H4 (cell line): ENCODE results near the gene RABEP2. TPM values are rescaled to one million over a fixed set of nuclear protein-coding genes. Genes with fewer than 3 reads are reported as not detected.
"Not testable (repeated sequence)": the region's sequence is repeated elsewhere in the genome, so short reads cannot be mapped to it uniquely, and the experiment has no call there.

Experiments used
- DNase-seq: peaks from one replicate; pipeline ENCODE4 v3.0.0-alpha.2; 2015; ENCODE audit warnings: low spot score
- total RNA-seq: library from RNA; depleted of rRNA; stranded (reverse); fragments of >200 nt; shearing (Covaris generic); gene quantifications from 2 replicates; pipeline ENCODE4 v1.2.3, GENCODE V29; 2014

RABEP2 gene
- total RNA-seq, 1 experiment from 2014 or later: 13.7 TPM

- no peak for DNase-seq
Measured at GRCh38 chr16:28879261-28879840, 45.7 kb downstream of the RABEP2 start.

DNA sequence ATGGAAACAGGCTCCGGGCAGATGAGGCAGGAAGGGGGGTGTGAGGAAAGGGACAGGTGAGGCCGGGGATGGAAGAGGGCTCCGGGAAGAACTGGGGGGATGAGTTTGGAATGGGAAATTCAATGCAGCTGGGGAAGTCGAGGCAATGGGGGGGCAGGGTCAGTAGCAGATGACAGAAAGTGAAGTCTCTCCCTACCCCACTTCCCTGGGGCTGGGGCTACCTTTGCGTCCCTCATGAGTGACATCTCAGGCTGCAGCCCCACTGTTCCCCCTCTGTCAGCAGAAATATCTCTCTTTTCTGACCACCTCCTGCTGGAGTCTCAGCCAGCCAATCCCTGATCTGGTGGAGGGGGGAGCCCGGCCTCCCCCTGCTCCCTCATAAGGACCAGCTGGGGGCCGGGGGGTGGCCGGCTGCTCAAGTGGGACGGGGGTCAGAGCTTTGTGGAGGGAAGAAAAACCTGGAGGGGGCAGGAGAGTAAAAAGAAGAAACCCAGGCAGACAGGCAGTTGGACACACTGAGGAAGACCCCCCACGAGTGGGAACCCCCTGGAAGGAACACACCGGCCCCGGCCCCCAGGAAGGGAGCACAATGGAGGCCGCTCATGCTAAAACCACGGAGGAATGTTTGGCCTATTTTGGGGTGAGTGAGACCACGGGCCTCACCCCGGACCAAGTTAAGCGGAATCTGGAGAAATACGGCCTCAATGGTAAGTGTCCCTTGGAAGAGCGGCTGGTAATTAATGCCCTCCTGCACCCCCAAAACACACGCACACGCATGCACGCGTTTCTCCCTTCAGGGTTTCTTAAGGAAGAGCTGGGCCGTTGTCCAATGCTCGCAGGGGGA, 46.7 kb downstream of the RABEP2 start, which contains the start of gene ATP2A1:
Gene ATP2A1, plus strand, starts transcription at position 406 of the 844 bp plus-strand sequence. Its CDS starts 184 bp downstream, at position 590.
- DNase-seq: no peak

DNA sequence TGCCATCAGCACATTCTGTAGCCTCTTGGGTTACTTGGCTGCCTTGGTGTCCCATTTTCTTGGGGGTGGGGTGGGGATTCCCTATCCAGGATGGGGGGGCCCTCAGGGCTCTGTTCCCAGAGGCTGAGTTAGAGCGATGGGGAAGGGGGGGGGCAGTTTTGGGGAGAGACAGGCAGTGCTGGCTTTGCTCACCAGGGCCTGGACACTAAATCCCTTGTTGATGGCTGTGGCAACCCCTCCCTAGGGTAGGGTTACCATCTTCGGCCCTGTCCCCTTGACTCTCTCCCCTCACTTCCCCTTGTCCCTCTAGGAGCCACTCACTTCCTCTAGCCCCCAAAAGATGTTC, 47.4 kb downstream of the RABEP2 start:
- no peak for DNase-seq

- no peak for DNase-seq
Measured at GRCh38 chr16:28876973-28877654, 47.9 kb downstream of the RABEP2 start.

- no peak for DNase-seq
Measured at GRCh38 chr16:28876019-28876659, 48.9 kb downstream of the RABEP2 start.

DNA sequence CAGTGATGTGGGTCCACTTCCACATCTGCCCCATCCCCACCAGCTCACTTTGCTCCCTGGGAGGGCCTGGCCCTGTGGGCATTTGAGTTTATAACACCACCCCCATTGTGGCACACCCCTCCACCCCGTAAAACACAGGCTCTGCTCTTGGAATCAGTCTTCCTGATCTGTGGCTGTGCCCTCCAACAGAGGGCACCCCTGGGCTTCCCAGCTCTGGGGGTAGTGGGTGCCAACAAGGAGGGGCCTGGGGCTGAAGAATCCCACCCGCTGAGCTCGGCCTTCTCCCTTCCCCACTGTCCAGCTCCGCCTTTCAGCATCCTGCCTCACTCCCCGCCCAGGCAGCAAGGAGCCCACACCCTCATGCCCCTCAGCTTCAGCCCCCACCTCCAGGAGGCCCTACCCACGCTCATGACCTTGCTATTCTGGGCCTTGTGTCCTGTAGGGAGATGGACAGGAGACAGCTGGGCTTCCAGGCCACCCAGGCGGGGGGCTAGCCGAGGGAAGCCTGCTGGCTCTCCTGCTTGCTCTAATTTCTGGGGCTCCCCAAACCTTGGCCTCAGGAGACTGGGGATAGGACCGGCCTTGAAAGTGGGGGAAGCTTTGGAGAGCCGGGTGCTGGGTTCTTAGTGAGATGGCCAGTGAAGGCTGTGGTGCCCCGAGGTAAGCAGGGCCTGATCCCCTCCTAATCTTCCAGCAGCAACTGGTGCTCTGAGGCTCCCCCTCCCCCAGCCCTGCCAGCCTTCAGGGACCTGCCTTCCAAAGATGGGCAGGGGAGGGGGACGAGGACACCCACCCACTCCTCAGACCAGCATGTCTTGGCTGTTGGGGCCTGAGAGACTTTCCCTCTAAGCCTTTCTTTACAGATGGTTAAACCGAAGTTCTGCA, 49.7 kb downstream of the RABEP2 start:
- no peak for DNase-seq

DNA sequence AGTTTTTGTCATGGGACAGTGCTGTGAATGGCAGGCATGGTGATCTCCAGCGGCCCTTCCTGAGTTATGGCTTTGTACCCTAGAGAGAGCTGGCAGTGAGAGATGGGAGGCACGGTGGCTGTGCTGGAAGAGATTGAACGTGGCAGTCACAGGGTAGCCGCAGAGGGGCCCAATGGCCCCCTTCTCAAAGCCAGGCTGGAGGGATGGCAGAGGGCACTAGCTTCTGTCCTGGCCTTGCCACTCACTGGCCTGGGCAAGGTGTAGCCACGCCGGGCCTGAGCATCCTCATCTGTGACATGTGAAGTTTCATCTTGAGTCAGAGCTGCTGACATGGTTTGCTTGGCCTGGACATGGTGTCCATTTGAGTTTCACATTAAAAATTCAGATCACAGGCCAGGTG, 50.6 kb downstream of the RABEP2 start:
- no peak for DNase-seq

DNA sequence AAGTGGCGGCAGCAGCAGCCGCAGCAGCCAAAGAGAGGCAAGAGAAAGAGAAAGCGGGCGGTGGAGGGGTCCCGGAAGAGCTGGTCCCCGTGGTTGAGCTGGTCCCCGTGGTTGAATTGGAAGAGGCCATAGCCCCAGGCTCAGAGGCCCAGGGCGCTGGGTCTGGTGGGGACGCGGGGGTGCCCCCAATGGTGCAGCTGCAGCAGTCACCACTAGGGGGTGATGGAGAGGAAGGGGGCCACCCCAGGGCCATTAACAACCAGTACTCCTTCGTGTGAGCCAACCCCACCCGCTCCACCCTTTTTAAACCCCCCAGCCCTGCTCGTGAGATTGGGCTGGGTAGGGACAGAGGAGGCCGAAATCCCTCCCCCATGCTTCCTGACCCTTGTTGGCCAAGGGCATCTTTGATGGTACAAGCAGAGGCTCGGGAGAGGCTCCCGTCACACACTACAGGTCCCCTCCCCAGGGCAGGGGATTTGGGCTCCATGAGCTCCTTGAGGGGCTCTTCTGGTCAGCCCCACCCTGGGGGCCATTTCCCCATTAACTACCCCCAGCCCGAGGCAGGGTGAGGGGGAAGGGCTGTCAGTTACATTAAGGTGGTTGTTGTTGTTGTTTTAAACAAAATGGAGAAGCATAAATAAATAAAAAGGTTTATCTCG, 51.4 kb downstream of the RABEP2 start:
- no peak for DNase-seq

DNA sequence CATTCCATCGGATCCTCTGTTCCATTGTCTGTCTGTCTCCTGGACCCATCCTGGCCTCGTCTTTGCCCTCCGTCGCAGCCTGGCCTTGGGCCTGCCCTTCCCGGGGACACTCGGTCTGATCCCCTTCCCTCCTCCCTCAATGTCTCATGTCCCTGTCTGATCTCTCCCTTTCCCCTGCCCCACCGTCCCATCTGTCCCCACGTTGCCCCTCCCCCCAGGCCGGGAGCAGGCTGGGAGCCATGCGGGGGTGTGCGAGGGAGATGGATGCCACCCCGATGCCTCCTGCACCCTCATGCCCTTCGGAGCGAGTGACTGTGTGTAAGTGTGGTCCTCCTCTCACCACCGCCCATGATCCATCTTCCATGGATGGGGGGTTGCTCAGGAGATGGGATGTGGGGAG, 52.1 kb downstream of the RABEP2 start:
- no peak for DNase-seq

- DNase-seq: no peak
Measured at GRCh38 chr16:28869201-28869600, 55.8 kb downstream of the RABEP2 start.

DNA sequence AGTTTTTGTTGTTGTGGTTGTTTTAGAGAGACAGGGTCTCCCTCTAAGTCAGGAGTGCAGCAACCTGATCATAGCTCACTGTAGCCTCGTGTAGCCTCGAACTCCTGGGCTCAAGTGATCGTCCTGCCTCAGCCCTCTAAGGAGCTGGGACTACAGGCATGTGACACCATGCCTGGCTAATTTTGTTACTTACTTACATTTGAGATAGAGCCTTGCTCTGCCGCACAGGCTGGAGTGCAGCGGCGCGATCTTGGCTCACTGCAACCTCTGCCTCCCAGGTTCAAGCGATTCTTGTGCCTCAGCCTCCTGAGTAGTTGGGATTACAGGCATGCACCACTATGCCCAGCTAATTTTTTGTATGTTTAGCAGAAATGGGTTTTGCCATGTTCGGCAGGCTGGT, 57.4 kb downstream of the RABEP2 start:
- DNase-seq: not testable (repeated sequence)

- no peak for DNase-seq
Measured at GRCh38 chr16:28867241-28867640, 57.8 kb downstream of the RABEP2 start.

DNA sequence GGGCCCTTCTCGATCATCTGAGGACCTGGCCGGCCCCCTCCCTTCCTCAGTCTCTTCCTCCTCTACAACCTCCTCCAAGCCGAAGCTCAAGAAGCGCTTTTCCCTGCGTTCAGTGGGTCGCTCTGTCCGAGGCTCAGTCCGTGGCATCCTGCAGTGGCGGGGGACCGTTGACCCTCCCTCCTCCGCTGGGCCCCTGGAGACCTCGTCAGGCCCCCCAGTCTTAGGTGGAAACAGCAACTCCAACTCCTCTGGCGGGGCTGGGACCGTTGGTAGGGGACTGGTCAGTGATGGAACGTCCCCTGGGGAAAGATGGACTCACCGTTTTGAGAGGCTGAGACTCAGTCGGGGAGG, 58.6 kb downstream of the RABEP2 start:
- no peak for DNase-seq

- no peak for DNase-seq
Measured at GRCh38 chr16:28865722-28866453, 59.1 kb downstream of the RABEP2 start.

DNA sequence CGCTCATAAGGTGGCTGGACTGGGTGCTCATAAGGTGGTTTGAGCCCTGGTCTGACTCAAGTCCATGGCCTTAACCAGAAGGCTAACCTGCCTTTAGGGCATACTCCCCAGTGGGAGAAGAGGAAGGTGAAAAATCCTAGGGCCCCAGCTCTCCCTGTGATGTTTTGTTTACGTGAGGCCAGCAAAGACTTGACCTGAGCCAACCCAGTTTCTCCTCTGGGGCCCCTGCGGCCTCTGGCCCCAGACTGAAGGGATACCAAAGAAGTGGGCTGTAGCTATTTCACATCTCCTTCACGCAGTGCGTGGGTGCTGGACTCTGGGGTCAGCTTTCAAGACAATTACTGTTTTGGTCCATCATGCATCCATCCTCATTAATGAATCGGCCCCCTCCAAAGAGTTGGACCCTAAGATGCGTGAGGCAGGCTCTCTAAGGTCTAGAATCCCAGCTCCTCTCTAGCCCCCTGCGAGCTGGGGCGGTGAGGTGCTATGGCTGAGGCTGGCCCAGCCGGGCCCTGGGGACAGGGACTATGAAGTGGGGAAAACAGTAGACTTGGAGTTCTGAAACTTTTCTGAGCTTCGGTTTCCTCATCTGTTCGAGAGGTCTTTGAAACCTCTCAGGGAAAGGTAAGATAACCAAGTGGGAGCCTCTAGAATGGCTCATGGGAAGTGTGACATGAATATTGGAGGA, 59.9 kb downstream of the RABEP2 start:
- no peak for DNase-seq

DNA sequence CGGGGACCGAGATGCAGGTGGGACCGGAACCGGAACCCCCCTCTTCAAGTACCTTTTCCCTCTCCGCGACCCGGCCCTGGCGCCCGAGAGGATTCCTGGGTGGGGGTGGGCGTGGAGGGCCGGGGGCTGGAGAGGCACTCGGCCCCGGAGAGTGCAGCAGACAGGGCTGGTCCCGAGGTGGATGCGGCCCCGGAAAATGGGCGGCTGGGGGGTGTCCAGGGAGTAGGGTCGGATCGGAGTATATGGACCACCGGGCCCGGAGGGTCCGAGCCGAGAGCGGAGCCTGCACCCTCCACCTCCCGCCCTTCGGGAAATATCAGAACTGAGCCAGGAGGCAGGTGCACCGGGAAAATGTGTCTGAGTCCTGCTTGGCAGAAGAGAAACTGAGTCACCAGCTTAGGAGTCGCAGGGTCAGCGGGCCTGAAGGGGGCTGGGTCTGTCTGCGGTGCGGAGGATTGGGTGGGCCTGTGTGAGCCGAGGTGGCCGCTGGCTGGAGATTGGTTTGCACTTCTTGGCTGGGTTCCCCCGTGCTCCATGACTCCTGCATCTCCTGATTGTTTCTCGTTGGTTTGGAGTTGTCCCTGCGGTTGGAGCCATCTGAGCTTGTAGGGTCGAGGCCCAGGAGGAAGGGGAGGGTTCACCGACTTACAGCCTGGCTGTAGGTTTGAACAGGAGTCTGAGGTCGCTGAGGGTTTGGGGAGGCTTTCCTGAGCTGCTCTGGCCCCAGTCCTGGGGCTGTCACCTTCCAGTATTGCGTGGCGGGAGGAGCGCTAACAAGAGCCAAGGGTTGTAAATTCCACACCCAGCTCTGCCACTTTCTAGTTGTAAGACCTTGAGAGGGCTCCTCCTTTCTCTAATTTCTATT, 60.9 kb downstream of the RABEP2 start:
- DNase-seq: no peak

GRCh38 chr16:28859326-28859725, 65.7 kb downstream of the RABEP2 start:
- DNase-seq: no peak

DNA sequence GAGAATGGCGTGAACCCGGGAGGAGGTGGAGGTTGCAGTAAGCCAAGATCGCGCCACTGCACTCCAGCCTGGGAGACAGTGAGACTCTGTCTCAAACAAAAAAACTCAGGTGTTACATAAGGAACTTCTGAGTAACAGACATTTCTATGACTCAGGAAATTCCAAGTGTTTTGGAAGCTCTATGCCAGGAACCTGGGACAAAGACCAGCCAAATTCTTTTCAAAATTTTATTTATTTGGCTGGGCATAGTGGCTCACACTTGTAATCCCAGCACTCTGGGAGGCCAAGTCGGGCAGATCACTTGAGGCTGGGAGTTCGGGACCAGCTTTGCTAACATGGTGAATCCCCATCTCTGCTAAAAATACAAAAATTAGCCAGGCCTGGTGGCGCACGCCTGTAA, 66.6 kb downstream of the RABEP2 start:
- no peak for DNase-seq
